ENCODE data around the gene MFSD2B.

DNA sequence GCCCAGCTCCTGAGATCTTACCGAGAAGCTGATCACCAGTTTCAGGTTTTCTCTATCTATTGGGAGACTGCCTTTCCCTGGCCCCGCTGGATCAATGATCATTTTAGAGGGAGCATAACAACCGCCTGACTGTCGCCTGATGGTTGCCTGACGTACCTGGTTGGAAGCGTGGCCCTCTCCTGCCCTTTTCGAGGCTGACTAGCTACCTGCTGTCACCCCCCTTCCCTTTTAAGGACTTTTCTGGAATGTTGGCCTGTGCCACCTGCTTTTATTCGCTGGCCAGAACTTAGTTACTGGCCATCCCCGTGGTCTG is 562 bp upstream of the MFSD2B start:
- TF ChIP-seq POLR2A (IDR thresholded peaks at IDR 0.05) (no peak), POLR2AphosphoS5 (IDR thresholded peaks at IDR 0.05) (no peak)

Measured in suprapubic skin (tissue), 4 donors.